ENCODE data around the gene LRRC72. TPM values are rescaled to one million over a fixed set of nuclear protein-coding genes. Genes with fewer than 3 reads are reported as not detected.

LRRC72 gene
- total and polyA plus RNA-seq, 9 of the 15 experiments (the other 6 are each of a cell fraction or from before 2014, with no cell fraction given) = 0.10 TPM; not detected in 8

- no peak for TF ChIP-seq SRF (CRISPR knock-in tag; IDR thresholded peaks at IDR 0.05)
- no peak; a peak in 1 of 4 replicates for TF ChIP-seq MNT (conservative IDR thresholded peaks at IDR 0.05)
- no peak for TF ChIP-seq HLTF (IDR thresholded peaks at IDR 0.05)
- no peak for TF ChIP-seq HDAC1 (IDR thresholded peaks at IDR 0.05)
- no peak for TF ChIP-seq ZNF239 (CRISPR knock-in tag; IDR thresholded peaks at IDR 0.05)
- no peak for TF ChIP-seq HES1 (IDR thresholded peaks at IDR 0.05; ENCODE audit: low read depth)
- TF ChIP-seq, protein P1, sequence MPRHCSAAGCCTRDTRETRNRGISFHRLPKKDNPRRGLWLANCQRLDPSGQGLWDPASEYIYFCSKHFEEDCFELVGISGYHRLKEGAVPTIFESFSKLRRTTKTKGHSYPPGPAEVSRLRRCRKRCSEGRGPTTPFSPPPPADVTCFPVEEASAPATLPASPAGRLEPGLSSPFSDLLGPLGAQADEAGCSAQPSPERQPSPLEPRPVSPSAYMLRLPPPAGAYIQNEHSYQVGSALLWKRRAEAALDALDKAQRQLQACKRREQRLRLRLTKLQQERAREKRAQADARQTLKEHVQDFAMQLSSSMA (CRISPR knock-in tag; IDR thresholded peaks at IDR 0.05) = no peak
- TF ChIP-seq SP1 (CRISPR knock-in tag; IDR thresholded peaks at IDR 0.05) = no peak
- TF ChIP-seq PHB (CRISPR knock-in tag; IDR thresholded peaks at IDR 0.05) = no peak
- TF ChIP-seq GMEB1 (CRISPR knock-in tag; IDR thresholded peaks at IDR 0.05) = no peak
- no peak for TF ChIP-seq POLR2AphosphoS5 (IDR thresholded peaks at IDR 0.05; ENCODE audit: control insufficient read depth, insufficient read depth, low read depth, low read length)
- no peak for TF ChIP-seq YBX1 (IDR thresholded peaks at IDR 0.05)
- no peak for TF ChIP-seq ZNF586 (CRISPR knock-in tag; conservative IDR thresholded peaks at IDR 0.05)
- no peak for TF ChIP-seq TAF15 (IDR thresholded peaks at IDR 0.05; ENCODE audit: low read depth, low read length)
- no peak for TF ChIP-seq ZNF212 (CRISPR knock-in tag; IDR thresholded peaks at IDR 0.05)
- no peak for TF ChIP-seq SPI1 (IDR thresholded peaks at IDR 0.05; ENCODE audit: borderline replicate concordance, low read depth, low read length)
- TF ChIP-seq ZFP91 (CRISPR knock-in tag; IDR thresholded peaks at IDR 0.05) = no peak
- TF ChIP-seq, protein P2, sequence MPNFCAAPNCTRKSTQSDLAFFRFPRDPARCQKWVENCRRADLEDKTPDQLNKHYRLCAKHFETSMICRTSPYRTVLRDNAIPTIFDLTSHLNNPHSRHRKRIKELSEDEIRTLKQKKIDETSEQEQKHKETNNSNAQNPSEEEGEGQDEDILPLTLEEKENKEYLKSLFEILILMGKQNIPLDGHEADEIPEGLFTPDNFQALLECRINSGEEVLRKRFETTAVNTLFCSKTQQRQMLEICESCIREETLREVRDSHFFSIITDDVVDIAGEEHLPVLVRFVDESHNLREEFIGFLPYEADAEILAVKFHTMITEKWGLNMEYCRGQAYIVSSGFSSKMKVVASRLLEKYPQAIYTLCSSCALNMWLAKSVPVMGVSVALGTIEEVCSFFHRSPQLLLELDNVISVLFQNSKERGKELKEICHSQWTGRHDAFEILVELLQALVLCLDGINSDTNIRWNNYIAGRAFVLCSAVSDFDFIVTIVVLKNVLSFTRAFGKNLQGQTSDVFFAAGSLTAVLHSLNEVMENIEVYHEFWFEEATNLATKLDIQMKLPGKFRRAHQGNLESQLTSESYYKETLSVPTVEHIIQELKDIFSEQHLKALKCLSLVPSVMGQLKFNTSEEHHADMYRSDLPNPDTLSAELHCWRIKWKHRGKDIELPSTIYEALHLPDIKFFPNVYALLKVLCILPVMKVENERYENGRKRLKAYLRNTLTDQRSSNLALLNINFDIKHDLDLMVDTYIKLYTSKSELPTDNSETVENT (CRISPR knock-in tag; IDR thresholded peaks at IDR 0.05) = no peak
- no peak for TF ChIP-seq CC2D1A (IDR thresholded peaks at IDR 0.05)
- TF ChIP-seq ZC3H8 (IDR thresholded peaks at IDR 0.05) = no peak
- no peak for TF ChIP-seq ZNF41 (CRISPR knock-in tag; conservative IDR thresholded peaks at IDR 0.05)
- no peak for TF ChIP-seq BDP1 (IDR thresholded peaks at IDR 0.05; ENCODE audit: insufficient read depth, insufficient read length)
Measured at GRCh38 chr7:16492513-16493062, 34.0 kb upstream of the LRRC72 start (continued).
